ENCODE measurements around the gene NRXN3. TPM values are rescaled to one million over a fixed set of nuclear protein-coding genes. Genes with fewer than 3 reads are reported as not detected.

NRXN3 gene
- total and polyA plus RNA-seq, 4 donors: 1.4 to 8.3 (median 4.4) TPM

DNA sequence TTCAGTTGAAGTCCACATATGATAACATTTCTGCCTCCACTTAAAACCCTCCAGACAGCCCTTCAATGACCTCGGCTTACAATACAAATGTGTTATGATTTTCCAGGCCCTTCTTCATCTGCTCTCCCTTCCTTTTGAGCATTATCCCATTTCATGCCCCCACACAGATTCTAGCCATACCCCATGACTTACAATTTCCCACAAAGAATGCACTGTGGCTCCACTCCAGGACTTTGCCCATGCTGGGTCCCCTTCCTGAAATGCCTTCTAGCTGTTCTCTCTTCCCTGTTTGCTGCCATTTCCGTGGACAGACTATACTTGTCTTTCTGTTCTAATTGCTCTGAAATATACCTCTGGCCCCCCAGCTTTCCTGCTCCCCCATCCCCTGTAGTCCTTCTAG, 1078.0 kb downstream of the NRXN3 start:
- peaks cover 0 to 2% (median 0%) of the 10 kb centered on the region in 3 donors for H3K27me3 ChIP-seq (ENCODE audit: control insufficient read depth in 3 of 3, insufficient read depth in 3 of 3, low read length in 2 of 3)
- H3K4me1 ChIP-seq (ENCODE audit: control insufficient read depth in 5 of 5, insufficient read depth in 5 of 5, low read length in 5 of 5): no peaks in the 10 kb centered on the region
- H3K4me3 ChIP-seq: no peak overlapping the region
- H3K27ac ChIP-seq (ENCODE audit: low read depth in 1 of 2, low read length in 1 of 2): no peak overlapping the region
- no peak overlapping the region for H3K9ac ChIP-seq (ENCODE audit: insufficient read depth in 1 of 2, low read length in 2 of 2)
- 79 to 81% methylated on average over 2 of the region's 2 CpGs for WGBS, 2 donors
- no peaks in the 10 kb centered on the region for H3K9me3 ChIP-seq (ENCODE audit: control insufficient read depth in 4 of 4, insufficient read depth in 3 of 4, low read length in 3 of 4)
- no peaks in the 10 kb centered on the region for H3K36me3 ChIP-seq (ENCODE audit: control insufficient read depth in 4 of 4, insufficient read depth in 4 of 4, low read length in 4 of 4)
- ATAC-seq (ENCODE audit: insufficient read depth, low FRiP score) (no peak), DNase-seq (no peak)
- TF ChIP-seq, protein P1, sequence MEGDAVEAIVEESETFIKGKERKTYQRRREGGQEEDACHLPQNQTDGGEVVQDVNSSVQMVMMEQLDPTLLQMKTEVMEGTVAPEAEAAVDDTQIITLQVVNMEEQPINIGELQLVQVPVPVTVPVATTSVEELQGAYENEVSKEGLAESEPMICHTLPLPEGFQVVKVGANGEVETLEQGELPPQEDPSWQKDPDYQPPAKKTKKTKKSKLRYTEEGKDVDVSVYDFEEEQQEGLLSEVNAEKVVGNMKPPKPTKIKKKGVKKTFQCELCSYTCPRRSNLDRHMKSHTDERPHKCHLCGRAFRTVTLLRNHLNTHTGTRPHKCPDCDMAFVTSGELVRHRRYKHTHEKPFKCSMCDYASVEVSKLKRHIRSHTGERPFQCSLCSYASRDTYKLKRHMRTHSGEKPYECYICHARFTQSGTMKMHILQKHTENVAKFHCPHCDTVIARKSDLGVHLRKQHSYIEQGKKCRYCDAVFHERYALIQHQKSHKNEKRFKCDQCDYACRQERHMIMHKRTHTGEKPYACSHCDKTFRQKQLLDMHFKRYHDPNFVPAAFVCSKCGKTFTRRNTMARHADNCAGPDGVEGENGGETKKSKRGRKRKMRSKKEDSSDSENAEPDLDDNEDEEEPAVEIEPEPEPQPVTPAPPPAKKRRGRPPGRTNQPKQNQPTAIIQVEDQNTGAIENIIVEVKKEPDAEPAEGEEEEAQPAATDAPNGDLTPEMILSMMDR (IDR thresholded peaks at IDR 0.05; ENCODE audit: control extremely low read depth, extremely low read depth): no peak

DNA sequence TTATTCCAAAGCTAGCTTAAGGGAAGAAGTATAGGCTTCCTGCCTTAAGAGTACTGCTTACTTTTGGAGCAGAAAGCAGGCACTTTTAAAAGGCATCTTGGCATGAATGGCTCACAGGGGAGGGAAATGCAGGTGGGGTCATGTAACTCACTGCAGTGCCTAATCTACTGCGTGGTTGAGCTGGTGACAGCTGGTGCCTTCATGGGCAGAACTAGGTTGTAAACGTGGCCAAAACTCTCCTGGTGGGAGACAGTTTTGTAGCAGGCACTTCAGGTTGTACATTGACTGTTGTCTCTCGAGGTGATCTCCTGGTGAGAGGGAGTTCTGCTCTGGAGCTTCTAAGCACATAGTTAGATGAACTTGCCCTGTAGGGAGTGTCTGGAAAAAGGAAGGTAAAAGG, 1078.6 kb downstream of the NRXN3 start:
- H3K4me3 ChIP-seq: no peak overlapping the region
- ATAC-seq (ENCODE audit: insufficient read depth, low FRiP score) (no peak), DNase-seq (no peak)
- H3K27me3 ChIP-seq (ENCODE audit: control insufficient read depth in 3 of 3, insufficient read depth in 3 of 3, low read length in 2 of 3): peaks cover 0 to 2% (median 0%) of the 10 kb centered on the region in 3 donors
- TF ChIP-seq, protein P1 (IDR thresholded peaks at IDR 0.05; ENCODE audit: control extremely low read depth, extremely low read depth): no peak
- no peak overlapping the region for H3K27ac ChIP-seq (ENCODE audit: low read depth in 1 of 2, low read length in 1 of 2)
- no peaks in the 10 kb centered on the region for H3K36me3 ChIP-seq (ENCODE audit: control insufficient read depth in 4 of 4, insufficient read depth in 4 of 4, low read length in 4 of 4)
- H3K4me1 ChIP-seq (ENCODE audit: control insufficient read depth in 5 of 5, insufficient read depth in 5 of 5, low read length in 5 of 5): no peaks in the 10 kb centered on the region
- H3K9me3 ChIP-seq (ENCODE audit: control insufficient read depth in 4 of 4, insufficient read depth in 3 of 4, low read length in 3 of 4): no peaks in the 10 kb centered on the region
- no peak overlapping the region for H3K9ac ChIP-seq (ENCODE audit: insufficient read depth in 1 of 2, low read length in 2 of 2)
- WGBS, 2 donors: 63 to 64% methylated on average over 3 of the region's 3 CpGs

DNA sequence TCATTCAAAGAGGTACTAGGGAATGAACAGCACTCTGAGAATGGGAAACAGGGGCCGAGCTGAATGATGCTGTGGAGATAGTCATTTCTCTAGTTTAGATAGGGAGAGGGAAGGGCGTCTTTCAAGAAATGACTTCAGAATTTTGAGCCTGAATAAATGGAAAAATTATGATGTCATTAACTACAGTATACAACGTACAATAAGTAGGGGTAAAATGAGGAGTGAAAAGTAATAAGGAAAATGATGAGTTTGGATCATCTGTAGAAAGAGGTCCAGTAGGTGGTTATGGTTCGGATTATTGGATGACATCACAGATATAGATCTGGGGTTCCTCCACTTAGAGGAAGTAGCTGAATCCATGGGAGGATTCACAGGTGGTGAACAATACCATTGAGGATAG, 1081.1 kb downstream of the NRXN3 start:
- no peak for ATAC-seq (ENCODE audit: insufficient read depth, low FRiP score)
- Histone ChIP-seq H3K9ac (ENCODE audit: insufficient read depth in 1 of 2, low read length in 2 of 2) (no peak overlapping the region), H3K27me3 (ENCODE audit: control insufficient read depth in 3 of 3, insufficient read depth in 3 of 3, low read length in 2 of 3) (peaks cover 0 to 2% (median 0%) of the 10 kb centered on the region in 3 donors), H3K36me3 (ENCODE audit: control insufficient read depth in 4 of 4, insufficient read depth in 4 of 4, low read length in 4 of 4) (no peaks in the 10 kb centered on the region), H3K4me3 (no peak overlapping the region), H3K27ac (ENCODE audit: low read depth in 1 of 2, low read length in 1 of 2) (no peak overlapping the region), H3K9me3 (ENCODE audit: control insufficient read depth in 4 of 4, insufficient read depth in 3 of 4, low read length in 3 of 4) (no peaks in the 10 kb centered on the region), H3K4me1 (ENCODE audit: control insufficient read depth in 5 of 5, insufficient read depth in 5 of 5, low read length in 5 of 5) (no peaks in the 10 kb centered on the region)
- no peak for DNase-seq
- 86 to 87% methylated on average over 4 of the region's 4 CpGs for WGBS, 2 donors
- TF ChIP-seq, protein P1 (IDR thresholded peaks at IDR 0.05; ENCODE audit: control extremely low read depth, extremely low read depth): no peak

DNA sequence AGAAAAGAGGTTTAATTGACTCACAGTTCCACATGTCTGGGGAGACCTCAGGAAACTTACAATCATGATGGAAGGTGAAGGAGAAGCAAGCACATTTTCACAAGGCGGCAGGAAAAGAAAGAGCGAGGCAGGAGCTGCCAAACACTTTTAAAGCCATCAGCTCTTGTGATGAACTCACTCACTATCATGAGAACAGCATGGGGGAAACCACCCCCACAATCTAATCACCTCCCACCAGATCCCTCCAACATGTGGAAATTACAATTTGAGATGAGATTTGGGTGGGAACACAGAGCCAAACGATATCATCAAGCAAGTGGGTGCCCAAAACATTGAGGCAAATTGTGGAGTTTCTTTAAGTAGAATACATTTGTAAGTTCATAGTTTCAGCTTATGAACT, 1083.4 kb downstream of the NRXN3 start:
- Histone ChIP-seq H3K9me3 (ENCODE audit: control insufficient read depth in 4 of 4, insufficient read depth in 3 of 4, low read length in 3 of 4) (no peaks in the 10 kb centered on the region), H3K27me3 (ENCODE audit: control insufficient read depth in 3 of 3, insufficient read depth in 3 of 3, low read length in 2 of 3) (peaks cover 0 to 2% (median 0%) of the 10 kb centered on the region in 3 donors), H3K4me1 (ENCODE audit: control insufficient read depth in 5 of 5, insufficient read depth in 5 of 5, low read length in 5 of 5) (no peaks in the 10 kb centered on the region), H3K4me3 (no peak overlapping the region), H3K36me3 (ENCODE audit: control insufficient read depth in 4 of 4, insufficient read depth in 4 of 4, low read length in 4 of 4) (no peaks in the 10 kb centered on the region), H3K27ac (ENCODE audit: low read depth in 1 of 2, low read length in 1 of 2) (no peak overlapping the region), H3K9ac (ENCODE audit: insufficient read depth in 1 of 2, low read length in 2 of 2) (no peak overlapping the region)
- 88 to 89% methylated on average over 3 of the region's 3 CpGs for WGBS, 2 donors
- DNase-seq (no peak), ATAC-seq (ENCODE audit: insufficient read depth, low FRiP score) (no peak)
- TF ChIP-seq, protein P1 (IDR thresholded peaks at IDR 0.05; ENCODE audit: control extremely low read depth, extremely low read depth): no peak

Data from lung (tissue), 12 donors.